ENCODE measurements around the gene ZBTB20. TPM values are rescaled to one million over a fixed set of nuclear protein-coding genes. Genes with fewer than 3 reads are reported as not detected.

The ZBTB20 gene
- polyA plus RNA-seq, 1 donor from 2014 or later = 4.8 TPM

DNA sequence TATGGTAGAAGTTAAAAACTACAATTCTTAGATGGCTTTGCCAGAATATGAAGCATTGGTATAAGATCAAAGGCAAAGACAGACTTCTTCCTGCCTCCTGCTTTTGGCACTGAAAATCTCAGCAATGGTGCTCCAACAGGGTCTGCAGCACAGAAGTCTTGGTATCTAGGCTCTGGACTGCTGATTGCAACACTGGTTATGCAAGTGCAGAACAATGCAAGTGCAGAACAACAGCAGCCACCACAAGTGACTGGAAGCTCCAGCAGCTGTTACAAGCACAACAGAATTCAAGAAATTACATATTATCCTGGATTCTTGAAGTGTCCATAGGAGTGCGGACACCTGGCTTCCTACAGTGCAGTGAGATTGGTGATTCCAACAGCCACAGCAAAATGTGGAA lies 33.7 kb downstream of the ZBTB20 start:
- Histone ChIP-seq H3K9me2 (ENCODE audit: insufficient read depth, low read length) (no peaks in the 10 kb centered on the region), H4K20me1 (ENCODE audit: insufficient read depth) (no peaks in the 10 kb centered on the region), H3F3A (ENCODE audit: insufficient read depth, low read length, poor library complexity, severe bottlenecking) (no peaks in the 10 kb centered on the region), H3K9me3 (ENCODE audit: low read length) (no peaks in the 10 kb centered on the region), H3K27ac (ENCODE audit: low read length) (no peak overlapping the region), H3K36me3 (ENCODE audit: insufficient read depth, low read length) (no peaks in the 10 kb centered on the region), H3K27me3 (ENCODE audit: insufficient read depth, low read depth, low read length) (no peaks in the 10 kb centered on the region), H3K4me2 (ENCODE audit: low read length) (no peak overlapping the region), H3K9ac (ENCODE audit: low read length) (no peak overlapping the region), H2AFZ (ENCODE audit: low read depth, low read length) (no peak overlapping the region), H3K4me3 (ENCODE audit: low read length) (no peak overlapping the region), H3K79me2 (replicated peaks; ENCODE audit: insufficient read depth, low read length) (no peaks in the 10 kb centered on the region)
- TF ChIP-seq EP300 (conservative IDR thresholded peaks at IDR 0.05; ENCODE audit: poor library complexity, severe bottlenecking) (no peak), RAD21 (conservative IDR thresholded peaks at IDR 0.05) (no peak)
- TF ChIP-seq, protein P1, sequence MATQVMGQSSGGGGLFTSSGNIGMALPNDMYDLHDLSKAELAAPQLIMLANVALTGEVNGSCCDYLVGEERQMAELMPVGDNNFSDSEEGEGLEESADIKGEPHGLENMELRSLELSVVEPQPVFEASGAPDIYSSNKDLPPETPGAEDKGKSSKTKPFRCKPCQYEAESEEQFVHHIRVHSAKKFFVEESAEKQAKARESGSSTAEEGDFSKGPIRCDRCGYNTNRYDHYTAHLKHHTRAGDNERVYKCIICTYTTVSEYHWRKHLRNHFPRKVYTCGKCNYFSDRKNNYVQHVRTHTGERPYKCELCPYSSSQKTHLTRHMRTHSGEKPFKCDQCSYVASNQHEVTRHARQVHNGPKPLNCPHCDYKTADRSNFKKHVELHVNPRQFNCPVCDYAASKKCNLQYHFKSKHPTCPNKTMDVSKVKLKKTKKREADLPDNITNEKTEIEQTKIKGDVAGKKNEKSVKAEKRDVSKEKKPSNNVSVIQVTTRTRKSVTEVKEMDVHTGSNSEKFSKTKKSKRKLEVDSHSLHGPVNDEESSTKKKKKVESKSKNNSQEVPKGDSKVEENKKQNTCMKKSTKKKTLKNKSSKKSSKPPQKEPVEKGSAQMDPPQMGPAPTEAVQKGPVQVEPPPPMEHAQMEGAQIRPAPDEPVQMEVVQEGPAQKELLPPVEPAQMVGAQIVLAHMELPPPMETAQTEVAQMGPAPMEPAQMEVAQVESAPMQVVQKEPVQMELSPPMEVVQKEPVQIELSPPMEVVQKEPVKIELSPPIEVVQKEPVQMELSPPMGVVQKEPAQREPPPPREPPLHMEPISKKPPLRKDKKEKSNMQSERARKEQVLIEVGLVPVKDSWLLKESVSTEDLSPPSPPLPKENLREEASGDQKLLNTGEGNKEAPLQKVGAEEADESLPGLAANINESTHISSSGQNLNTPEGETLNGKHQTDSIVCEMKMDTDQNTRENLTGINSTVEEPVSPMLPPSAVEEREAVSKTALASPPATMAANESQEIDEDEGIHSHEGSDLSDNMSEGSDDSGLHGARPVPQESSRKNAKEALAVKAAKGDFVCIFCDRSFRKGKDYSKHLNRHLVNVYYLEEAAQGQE (IDR thresholded peaks at IDR 0.05; ENCODE audit: borderline replicate concordance) = no peak

DNA sequence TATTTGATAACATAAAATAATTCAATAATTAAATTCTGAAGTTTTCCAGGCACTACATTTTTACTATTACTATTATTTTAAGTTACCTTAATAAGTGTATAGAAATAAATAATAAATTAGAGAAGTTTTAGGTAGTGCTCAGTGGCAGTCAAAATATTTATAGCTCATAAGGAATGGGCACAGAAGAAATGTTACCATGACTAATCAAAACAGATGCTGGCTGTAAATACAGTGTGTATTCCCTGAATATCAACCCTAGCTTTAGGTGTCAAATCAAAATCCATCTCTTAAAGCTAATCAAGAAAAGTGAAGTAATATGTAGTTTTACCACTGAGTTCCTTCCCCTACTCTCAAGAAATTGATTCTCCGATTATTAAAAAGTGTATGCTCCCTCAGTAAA lies 35.5 kb downstream of the ZBTB20 start:
- Histone ChIP-seq H3K79me2 (replicated peaks; ENCODE audit: insufficient read depth, low read length) (no peaks in the 10 kb centered on the region), H3K27me3 (ENCODE audit: insufficient read depth, low read depth, low read length) (no peaks in the 10 kb centered on the region), H3K9me2 (ENCODE audit: insufficient read depth, low read length) (no peaks in the 10 kb centered on the region), H3K4me2 (ENCODE audit: low read length) (no peak overlapping the region), H2AFZ (ENCODE audit: low read depth, low read length) (no peak overlapping the region), H3K9ac (ENCODE audit: low read length) (no peak overlapping the region), H3K9me3 (ENCODE audit: low read length) (no peaks in the 10 kb centered on the region), H3F3A (ENCODE audit: insufficient read depth, low read length, poor library complexity, severe bottlenecking) (no peaks in the 10 kb centered on the region), H4K20me1 (ENCODE audit: insufficient read depth) (no peaks in the 10 kb centered on the region), H3K4me3 (ENCODE audit: low read length) (no peak overlapping the region), H3K36me3 (ENCODE audit: insufficient read depth, low read length) (no peaks in the 10 kb centered on the region), H3K27ac (ENCODE audit: low read length) (no peak overlapping the region)
- TF ChIP-seq POLR2AphosphoS5 (IDR thresholded peaks at IDR 0.05) (no peak), MXI1 (conservative IDR thresholded peaks at IDR 0.05; ENCODE audit: poor library complexity, severe bottlenecking) (no peak), RAD21 (conservative IDR thresholded peaks at IDR 0.05) (no peak), EP300 (conservative IDR thresholded peaks at IDR 0.05; ENCODE audit: poor library complexity, severe bottlenecking) (no peak), TAF1 (IDR thresholded peaks at IDR 0.05; ENCODE audit: low read depth) (no peak), EZH2 (IDR thresholded peaks at IDR 0.05; ENCODE audit: borderline replicate concordance, insufficient read depth, low read length, poor library complexity, severe bottlenecking) (no peak), SMC3 (conservative IDR thresholded peaks at IDR 0.05; ENCODE audit: poor library complexity) (no peak)
- TF ChIP-seq, protein P1 (IDR thresholded peaks at IDR 0.05; ENCODE audit: borderline replicate concordance) = no peak
- TF ChIP-seq, protein P2, sequence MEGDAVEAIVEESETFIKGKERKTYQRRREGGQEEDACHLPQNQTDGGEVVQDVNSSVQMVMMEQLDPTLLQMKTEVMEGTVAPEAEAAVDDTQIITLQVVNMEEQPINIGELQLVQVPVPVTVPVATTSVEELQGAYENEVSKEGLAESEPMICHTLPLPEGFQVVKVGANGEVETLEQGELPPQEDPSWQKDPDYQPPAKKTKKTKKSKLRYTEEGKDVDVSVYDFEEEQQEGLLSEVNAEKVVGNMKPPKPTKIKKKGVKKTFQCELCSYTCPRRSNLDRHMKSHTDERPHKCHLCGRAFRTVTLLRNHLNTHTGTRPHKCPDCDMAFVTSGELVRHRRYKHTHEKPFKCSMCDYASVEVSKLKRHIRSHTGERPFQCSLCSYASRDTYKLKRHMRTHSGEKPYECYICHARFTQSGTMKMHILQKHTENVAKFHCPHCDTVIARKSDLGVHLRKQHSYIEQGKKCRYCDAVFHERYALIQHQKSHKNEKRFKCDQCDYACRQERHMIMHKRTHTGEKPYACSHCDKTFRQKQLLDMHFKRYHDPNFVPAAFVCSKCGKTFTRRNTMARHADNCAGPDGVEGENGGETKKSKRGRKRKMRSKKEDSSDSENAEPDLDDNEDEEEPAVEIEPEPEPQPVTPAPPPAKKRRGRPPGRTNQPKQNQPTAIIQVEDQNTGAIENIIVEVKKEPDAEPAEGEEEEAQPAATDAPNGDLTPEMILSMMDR (IDR thresholded peaks at IDR 0.05; ENCODE audit: poor library complexity, severe bottlenecking) = no peak

Data from neural cell (in vitro differentiated cells).